Inflammatory macrophage (primary cell): ENCODE data around the gene HPCAL1.

Source experiments
- DNase-seq, 2 donors: peaks; one replicate each; pipeline ENCODE4 v3.0.0-alpha.2; 2020 to 2022

The HPCAL1 gene

DNA sequence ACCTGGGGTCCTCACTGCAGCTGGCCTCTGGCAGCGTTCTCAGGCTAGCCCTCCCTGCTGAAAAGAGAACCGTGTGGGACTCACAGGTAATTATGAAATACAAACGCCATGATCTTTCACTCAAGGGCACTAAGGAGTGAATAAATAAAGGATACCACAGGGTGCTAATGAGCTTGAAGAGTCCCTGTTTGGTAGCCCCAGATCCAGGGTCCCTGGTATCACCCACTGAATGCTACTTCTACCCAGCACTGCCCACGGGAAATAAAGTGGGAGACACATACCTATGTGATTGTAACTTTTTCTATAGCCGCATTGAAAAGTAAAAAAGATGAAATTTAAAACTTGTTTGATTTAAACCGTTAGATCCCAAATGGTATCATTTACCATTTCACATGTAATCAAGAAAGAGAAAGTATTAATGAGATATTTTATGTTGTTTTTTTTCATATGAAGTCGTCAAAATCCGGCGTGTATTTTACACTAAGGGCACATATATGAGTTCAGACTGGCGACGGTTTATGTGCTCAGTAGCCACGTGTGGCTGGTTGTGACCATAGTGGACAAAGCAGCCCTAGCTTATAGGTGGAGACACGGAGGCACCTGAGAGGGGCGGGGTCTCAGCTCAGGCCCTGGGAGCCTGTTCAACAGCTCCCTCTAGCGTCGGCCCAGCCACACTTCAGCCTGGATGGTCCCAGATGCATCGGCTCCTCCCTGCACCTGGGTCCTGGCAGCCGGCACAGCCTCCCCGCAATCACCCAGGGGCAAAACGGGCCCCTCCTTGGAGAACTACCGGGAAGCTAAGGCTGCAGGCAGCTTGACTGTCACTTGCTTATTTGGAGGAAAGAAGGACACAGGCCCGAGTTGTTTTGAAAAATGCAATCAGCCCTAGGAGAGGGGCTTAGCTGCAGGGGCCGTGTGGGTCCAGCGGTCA, 106.2 kb downstream of the HPCAL1 start:
- peak; percentile 48 to 66 for DNase-seq

DNA sequence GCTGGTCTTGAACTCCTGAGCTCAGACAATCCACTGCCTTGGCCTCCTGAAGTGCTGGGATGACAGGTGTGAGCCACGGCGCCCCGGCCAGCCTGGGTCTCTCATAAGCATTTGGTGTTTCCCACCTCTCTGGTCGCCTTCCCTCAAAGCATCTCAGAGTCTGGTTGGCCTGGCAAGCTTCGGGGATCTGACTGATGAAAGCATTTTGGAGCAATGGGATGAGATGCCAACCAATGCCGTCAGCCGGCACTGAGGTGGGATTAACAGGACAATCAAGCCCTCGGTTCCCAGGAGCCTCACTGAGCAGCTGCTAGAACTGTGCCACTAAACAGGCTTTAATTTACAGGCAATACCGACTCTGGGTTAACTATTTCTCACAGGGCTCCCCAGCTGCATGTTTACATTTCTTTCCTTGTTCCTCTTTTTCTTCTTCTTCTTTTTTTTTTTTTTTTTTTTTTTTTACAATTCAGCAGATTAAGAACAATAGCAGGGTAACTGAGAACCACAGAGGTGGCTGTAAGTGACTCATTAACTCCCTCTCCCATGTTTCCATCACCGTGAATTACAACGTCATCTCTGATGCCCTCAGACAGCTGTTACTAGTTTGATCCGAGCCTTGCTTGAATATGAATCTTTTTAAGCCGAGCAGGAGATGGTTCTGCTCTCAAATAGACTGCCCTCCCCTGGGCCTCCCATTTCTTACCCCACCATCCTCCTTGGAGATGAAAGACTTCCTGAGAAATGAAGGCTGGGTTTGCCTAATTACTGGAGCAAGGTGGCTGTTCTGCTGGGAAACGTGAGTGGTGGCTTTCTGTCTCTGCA, 107.5 kb downstream of the HPCAL1 start:
- DNase-seq: peak; percentile 55 to 79

DNA sequence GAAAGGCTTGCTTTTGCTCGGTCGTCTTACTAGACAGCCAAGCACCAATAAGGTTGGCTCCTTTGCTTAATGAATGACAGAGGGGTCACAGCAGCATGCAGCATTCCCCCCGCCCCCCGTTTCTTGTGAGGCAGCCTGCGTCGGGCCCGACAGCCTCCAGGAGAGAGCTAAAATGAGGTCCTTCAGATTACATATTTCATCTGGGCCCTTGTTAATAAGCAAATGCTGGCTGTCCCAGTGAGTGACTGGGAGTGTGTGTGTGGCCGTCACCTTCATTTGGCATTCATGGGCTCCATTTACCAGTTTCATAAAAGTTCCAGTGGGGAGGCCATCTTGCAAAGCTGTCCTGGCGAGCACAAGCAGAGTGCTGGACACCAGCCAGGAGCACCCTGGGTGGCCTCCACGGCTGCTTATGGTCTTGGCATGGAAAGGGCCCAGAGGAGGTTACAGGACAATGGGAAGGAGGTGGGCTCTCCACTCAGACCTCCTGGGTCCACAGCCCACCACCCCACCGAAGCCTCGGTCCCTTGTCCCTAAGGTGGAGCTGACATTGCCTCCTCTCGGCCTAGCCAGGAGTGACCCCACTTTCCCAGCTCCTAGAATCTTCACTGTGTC, 108.2 kb downstream of the HPCAL1 start:
- no peak for DNase-seq

DNA sequence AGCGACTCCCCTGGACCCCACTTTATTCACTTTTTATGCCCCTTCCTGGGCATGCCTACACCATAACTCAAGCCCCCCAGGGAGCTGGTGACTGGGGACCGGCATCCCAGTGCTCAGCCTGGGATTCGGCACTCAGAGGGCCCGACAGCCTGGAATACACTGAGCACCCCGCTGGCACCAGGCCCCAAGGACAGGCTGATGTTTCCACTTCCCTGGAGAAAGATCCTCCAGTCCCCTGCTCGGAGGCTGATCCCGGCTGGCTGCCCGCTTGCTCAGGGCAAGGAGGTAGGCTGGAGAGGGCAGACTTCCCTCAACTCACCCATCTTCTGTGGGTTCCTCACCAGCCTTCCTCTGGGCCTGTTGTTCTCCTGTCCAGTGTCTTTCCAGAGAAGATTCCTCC, 108.9 kb downstream of the HPCAL1 start:
- DNase-seq: no peak

DNA sequence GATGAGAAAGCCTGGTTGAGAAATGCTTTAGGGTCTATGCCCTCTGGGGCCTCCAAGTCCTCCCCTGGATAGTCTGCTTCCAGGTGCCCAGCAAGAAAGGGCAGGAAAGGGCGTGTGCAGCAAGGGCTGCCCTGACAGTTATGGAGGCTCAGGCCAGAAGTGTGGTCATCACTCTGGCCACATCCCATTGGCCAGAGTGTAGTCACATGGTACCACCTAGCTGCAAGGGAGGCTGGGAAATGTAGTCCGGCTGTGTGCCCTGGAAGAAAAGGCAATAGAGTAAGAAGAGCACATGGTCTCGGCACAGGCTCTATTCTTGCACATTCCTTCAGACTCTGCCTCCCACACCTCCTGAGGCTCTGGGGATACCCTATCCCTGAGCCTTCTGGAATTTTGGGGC, 109.7 kb downstream of the HPCAL1 start:
- peak; percentile 43 to 46 for DNase-seq

DNA sequence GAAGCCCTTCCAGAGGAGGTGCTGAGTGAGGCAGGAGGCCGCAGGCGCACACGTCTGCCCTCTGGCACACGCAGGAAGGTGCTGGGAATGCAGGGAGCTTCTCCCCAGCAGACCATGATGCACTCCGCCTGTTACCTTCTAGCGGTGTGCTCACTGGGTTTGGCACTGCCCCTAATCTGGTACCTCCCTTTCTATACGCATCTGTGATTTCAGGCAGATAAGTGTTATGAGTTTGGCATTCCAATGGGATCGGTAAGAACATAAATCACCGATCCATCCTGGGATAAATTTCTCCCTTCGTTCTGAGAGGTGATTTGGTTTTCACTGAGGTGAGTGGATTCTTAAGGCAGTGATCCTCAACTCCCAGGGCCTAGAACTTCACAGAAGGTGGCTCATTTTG, 110.8 kb downstream of the HPCAL1 start:
- DNase-seq: no peak

DNA sequence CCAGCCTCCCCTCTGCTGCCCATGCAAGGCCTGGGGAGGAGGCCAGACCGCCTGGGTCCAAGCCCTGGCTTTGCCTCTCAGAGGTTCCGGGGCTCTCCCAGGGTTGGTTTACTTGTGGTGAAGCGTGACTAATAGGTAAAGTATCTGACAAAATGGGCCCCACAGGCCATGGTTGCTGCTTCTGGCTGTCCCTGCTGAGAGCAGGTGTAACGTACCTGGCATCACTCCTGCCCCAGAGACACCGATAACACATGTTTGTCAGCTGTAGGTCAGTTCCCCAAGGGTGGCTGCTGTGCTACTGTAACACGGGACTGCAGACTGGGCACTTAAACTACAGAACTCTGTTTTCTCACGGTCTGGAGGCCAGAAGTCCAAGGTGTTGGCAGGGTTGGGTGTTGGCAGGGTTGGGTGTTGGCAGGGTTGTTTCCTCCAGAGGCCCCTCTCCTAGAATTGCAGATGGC, 111.3 kb downstream of the HPCAL1 start:
- no peak for DNase-seq

DNA sequence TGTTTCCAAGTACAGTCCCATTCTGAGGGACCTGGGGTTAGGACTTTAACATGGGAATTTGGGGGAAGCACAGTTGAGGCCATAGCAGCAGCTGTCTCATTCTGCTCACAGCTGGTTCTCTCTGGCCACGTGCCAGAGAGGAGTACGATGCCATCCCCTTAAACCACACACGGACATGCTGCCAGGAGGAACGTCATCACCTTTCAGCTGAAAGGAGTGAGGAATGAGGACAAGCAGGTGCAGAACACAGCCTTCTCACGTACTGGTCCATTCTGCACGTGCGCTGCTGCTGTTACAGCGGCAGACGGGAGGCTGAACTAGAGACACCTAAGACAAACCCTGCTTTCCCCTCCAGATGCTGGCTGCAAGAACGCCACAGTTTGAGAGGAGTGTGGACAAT, 111.9 kb downstream of the HPCAL1 start:
- DNase-seq: no peak

DNA sequence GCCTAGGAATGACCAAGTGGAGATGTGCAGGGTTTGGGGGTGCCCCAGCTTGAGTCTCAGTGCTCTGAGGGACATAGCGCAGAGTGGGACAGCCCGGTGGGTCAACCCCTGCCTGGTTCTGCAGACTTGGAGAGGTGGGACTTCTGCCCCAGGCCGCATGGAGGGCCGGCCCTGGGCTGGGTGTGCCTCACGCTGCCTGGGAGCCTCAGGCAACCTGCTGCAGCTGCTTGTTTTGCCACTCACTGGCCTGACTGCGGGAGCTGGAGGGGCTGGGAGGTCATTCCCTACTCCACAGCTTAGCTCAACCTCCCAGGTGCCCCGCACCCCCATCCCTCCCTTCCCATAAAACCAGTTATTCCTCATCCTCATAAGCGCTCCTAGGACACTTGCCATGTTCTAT, 112.3 kb downstream of the HPCAL1 start:
- DNase-seq: no peak

DNA sequence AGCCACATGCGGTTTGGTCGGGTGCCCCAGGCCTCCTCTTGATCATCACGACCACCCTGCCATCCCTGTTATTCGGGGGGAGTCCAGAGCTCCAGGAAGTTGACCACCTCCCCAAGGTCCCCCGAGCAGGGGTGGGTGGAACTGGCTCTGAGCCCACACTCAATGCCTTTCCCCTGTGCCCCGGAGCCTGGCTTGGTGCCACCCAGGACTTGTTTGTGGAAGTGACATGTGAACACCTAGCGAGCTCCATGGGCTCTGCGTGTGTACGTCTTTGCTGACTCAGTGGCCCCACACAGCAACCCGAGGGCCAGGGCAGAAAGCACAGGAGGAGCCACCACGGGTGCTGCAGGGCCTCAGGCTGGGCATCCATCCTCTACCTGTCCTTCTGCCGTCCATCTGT, 112.9 kb downstream of the HPCAL1 start:
- no peak for DNase-seq

DNA sequence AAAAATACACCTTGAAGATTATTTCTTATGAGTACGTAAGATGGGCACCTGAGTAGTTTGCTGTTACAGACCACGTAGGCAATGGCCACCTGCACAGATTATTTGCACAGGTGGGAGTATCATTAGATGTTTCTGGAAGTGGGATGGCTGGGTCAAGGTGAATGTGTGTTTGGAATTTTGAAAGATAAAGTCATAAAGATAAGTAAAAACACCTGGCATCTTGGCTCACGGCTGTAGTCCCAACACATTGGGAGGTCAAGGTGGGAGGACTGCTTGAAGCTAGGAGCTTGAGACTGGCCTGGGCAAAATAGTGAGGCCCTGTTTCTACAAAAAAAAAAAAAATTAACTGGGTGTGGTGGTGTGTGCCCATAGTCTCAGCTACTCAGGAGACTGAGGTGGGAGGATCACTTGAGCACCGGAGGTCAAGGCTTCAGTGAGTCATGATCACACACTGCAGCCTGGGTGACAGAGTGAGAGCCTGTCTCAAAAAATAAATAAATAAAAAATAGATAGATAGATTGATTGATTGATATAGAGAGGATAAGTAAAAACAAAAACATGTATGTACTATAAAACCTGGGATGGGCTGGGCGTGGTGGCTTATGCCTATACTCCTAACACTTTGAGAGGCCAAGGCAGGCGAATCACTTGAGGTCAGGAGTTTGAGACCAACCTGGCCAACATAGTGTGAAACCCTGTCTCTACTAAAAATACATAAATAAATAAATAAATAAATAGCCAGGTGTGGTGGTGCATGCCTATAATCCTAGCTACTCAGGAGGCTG, 115.0 kb downstream of the HPCAL1 start:
- peak in 1 of 2 donors; percentile 58 for DNase-seq

DNA sequence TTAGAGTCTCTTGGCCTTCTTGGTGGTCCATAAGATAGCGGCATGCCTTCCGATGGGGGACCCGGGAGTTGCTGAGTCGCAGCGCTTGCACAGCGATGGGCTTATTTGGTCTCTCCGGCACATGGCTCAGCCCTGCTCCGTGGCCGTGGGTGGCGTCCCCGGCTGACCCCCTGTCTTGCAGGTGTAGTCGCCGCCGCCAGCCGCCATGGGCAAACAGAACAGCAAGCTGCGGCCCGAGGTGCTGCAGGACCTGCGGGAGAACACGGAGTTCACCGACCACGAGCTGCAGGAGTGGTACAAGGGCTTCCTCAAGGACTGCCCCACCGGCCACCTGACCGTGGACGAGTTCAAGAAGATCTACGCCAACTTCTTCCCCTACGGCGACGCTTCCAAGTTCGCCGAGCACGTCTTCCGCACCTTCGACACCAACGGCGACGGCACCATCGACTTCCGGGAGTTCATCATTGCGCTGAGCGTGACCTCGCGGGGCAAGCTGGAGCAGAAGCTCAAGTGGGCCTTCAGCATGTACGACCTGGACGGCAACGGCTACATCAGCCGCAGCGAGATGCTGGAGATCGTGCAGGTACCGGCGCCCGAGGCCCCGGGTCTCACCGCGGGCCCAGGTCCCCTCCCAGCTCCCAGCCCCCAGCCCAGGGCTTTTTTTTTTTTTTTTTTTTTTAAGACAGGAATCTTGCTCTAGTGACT, 117.0 kb downstream of the HPCAL1 start:
- DNase-seq: no peak

DNA sequence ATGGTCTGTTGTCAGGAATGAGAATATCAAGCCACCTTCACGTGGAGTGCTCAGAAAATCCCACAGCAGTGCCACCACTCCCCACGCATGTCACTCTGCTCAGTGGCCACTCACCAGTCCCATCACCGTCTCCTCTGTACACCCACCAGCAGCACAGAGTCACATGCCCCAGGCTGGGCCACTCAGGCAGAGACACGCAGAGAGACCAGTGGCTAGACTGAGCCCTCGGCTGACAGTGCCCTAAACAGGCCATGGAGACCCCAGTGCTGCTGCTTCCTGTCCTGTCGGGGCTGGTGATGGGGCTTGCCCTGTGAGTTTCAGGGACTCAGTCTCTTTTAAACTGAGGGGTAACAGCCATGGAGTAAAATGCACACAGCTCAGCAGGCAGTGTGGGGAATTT, 119.5 kb downstream of the HPCAL1 start:
- no peak for DNase-seq

DNA sequence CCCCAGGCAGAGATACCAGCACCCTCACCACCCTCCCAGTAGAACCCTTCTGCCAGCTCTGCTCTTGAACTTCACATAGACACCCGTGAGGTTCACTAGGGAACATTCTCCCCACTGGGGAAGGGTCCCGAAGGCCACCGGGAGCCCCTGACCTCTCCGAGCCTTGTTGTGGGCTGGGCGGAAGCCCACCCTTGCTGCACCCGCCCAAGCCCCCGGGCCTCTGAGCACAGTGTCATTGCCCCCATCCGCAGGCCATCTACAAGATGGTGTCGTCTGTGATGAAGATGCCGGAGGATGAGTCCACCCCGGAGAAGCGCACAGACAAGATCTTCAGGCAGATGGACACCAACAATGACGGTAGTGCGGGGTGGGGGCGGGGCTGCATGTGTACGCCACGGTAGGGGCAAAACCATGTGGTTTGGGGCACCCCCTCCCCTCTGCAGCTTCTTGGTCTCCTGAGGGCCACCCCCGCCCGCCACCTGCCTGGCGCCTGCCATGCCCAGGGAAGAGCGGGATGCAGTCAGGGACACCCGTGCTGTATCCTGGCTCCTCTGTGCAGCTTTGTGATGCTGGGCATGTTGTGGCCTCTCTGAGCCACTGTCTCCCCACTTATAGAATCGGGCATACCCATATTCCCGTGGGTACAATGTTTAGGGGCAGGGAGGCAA, 120.2 kb downstream of the HPCAL1 start:
- no peak for DNase-seq

DNA sequence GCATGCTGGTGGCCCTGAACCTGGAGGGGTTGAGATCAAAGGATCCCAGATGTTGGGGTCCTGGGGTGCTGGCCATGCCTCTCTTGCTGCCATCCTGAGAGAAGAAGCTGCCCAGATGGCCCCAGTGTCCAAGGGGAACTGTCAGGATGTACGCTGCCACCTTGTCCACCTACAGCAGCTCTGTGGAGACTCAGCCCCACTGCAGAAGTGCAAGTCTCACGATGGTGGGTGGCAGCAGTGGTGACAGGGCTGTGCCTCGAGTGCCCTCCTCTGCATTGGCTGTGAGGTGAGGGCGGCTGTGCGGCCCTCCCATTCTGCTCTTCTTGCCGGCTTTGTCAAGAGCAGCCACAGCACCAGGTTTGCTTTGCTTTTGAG, 120.7 kb downstream of the HPCAL1 start:
- no peak for DNase-seq

DNA sequence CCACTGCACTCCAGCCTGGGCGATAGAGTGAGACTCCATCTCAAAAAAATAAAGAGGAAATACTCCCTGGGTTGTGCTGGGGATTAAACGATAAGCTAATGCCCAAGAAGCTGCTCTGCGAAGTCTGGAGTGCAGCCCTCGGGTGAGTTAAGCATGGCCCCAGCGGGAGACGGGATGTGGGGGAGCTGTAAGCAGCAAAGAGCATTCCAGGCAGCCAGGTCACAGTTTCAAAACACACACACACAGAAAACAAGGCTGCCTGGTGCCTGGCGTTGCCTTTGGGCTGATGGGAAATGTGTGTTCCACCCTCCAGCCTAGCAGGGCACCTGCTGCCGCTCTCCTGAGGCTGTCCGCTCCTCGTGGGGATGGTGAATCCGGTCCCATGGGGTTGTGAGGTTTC, 121.3 kb downstream of the HPCAL1 start:
- DNase-seq: no peak

DNA sequence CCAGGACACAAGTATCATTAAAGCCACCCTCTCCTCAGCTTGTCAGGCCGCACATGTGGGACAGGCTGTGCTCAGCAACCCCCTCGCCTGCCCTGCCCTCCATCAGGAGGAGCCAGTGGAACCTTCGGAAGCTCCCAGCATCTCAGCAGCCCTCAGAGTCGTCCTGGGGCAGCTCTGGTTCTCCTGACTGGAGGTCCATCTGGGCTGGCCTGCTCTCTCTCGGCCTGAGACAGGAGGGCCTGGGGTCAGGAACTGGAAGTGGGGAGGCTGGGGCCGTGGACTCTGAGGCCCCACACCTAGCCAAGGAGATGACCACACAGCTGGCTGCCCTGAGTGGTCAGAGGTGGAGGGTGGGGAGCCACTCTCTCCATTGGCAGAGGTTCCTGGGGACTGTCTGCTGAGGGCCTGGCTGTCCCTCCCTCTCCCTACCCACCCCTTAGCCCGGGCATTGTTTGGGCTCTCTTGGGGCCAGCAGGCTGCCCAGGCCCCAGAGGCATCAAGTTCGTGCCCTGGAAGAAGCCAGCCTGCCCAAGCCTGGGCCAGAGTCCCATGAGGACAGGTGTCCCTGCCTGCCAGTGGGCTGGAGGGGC, 122.3 kb downstream of the HPCAL1 start:
- DNase-seq: no peak

DNA sequence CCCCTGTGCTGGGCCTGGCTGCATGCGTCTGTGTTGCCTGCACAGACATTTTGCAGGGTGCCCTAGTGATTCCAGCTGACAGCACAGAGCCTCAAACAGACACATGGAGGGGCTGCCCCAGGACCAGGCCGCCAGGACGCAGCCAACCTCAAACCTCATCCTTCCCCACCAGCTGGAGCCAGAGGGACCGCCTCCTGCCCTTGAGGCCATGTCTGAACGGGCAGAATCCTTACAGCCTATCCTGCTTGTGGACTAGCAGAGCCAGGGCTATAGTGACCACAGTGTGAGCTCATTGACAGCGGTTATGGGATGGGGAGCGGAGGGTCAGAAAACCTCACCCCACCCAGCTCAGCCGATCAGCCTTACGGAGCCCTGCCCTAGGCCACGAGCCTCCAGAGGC, 123.0 kb downstream of the HPCAL1 start:
- DNase-seq: no peak

DNA sequence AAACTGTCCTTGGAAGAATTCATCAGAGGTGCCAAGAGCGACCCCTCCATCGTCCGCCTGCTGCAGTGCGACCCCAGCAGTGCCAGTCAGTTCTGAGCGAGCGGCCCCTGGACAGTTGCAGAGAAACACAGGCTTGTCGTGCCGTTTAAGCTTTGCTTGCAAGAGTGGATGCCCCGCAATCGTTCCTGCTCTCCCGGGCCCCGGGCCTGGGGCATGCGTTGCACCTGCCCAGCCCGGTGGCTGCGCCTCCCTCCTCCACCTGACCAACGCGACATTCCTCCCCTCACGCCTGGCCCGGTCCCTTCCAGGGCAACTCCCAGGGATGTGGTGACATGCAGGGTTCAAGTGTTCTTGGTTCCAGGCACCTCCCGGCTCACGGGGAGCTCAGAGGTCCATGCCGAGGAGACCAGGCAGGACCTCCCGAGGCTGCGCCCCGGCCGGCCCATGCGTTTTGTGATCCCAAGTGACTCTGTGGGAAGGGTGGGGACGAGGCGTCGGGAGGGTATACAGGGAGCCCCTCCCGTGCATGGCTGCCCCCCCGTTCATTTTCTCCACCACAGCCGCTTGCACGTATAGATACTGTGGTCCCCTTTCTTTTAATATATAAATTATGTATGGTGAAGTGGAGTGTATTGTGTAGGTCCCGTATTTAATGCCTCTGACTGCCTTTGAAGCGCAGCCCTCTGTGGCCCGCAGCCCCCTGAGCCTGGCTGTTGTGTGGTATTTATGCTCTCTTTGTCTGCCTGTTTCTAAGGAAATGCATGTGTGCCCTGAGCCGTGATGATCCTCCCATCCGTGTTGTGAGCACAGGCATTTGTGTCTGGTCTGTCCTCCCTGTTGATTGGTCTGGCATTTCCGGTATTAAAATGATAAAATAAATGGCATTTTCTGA, 124.3 kb downstream of the HPCAL1 start:
- DNase-seq: no peak

DNA sequence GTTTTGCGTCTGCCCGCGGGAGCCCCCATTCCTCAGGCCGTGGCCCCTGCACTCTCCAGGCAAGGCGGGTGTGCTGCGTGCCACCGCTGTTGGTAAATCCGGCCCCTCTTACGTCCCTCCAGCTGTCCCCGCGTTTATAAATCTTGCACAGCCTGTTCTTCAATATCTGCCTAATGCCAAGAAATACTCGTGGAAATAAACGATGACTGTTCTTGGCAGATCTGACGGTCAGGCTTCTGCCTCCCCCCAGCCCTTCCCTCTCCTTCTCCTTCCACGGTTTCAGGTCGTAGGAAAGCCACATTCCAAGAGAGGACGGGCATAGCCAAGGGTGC, 124.9 kb downstream of the HPCAL1 start:
- DNase-seq: no peak
